ENCODE data around the gene MAPK13.

- no peak for TF ChIP-seq CTCF (tag by site-specific recombination; IDR thresholded peaks at IDR 0.05)
- TF ChIP-seq, protein P1, sequence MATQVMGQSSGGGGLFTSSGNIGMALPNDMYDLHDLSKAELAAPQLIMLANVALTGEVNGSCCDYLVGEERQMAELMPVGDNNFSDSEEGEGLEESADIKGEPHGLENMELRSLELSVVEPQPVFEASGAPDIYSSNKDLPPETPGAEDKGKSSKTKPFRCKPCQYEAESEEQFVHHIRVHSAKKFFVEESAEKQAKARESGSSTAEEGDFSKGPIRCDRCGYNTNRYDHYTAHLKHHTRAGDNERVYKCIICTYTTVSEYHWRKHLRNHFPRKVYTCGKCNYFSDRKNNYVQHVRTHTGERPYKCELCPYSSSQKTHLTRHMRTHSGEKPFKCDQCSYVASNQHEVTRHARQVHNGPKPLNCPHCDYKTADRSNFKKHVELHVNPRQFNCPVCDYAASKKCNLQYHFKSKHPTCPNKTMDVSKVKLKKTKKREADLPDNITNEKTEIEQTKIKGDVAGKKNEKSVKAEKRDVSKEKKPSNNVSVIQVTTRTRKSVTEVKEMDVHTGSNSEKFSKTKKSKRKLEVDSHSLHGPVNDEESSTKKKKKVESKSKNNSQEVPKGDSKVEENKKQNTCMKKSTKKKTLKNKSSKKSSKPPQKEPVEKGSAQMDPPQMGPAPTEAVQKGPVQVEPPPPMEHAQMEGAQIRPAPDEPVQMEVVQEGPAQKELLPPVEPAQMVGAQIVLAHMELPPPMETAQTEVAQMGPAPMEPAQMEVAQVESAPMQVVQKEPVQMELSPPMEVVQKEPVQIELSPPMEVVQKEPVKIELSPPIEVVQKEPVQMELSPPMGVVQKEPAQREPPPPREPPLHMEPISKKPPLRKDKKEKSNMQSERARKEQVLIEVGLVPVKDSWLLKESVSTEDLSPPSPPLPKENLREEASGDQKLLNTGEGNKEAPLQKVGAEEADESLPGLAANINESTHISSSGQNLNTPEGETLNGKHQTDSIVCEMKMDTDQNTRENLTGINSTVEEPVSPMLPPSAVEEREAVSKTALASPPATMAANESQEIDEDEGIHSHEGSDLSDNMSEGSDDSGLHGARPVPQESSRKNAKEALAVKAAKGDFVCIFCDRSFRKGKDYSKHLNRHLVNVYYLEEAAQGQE (tag by site-specific recombination; IDR thresholded peaks at IDR 0.05) = no peak
- TF ChIP-seq ZNF138 (tag by site-specific recombination; IDR thresholded peaks at IDR 0.05; ENCODE audit: borderline replicate concordance) = no peak
- TF ChIP-seq ZFP41 (tag by site-specific recombination; IDR thresholded peaks at IDR 0.05; ENCODE audit: borderline replicate concordance) = no peak
- no peak for TF ChIP-seq ZSCAN23 (tag by site-specific recombination; IDR thresholded peaks at IDR 0.05)
- TF ChIP-seq REPIN1 (tag by site-specific recombination; IDR thresholded peaks at IDR 0.05; ENCODE audit: low read depth) = no peak
- TF ChIP-seq ZNF114 (tag by site-specific recombination; IDR thresholded peaks at IDR 0.05) = no peak
- no peak for TF ChIP-seq MEIS1 (CRISPR knock-in tag; IDR thresholded peaks at IDR 0.05; ENCODE audit: borderline replicate concordance)
- TF ChIP-seq, protein P2, sequence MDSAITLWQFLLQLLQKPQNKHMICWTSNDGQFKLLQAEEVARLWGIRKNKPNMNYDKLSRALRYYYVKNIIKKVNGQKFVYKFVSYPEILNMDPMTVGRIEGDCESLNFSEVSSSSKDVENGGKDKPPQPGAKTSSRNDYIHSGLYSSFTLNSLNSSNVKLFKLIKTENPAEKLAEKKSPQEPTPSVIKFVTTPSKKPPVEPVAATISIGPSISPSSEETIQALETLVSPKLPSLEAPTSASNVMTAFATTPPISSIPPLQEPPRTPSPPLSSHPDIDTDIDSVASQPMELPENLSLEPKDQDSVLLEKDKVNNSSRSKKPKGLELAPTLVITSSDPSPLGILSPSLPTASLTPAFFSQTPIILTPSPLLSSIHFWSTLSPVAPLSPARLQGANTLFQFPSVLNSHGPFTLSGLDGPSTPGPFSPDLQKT (IDR thresholded peaks at IDR 0.05; ENCODE audit: borderline replicate concordance, low read depth, low read length) = no peak
- TF ChIP-seq ZNF274 (IDR thresholded peaks at IDR 0.05; ENCODE audit: low read length) = no peak
- no peak for TF ChIP-seq ZNF274 (tag by site-specific recombination; IDR thresholded peaks at IDR 0.05; ENCODE audit: borderline replicate concordance)
- TF ChIP-seq ZNF324 (tag by site-specific recombination; IDR thresholded peaks at IDR 0.05) = no peak
- TF ChIP-seq ZNF146 (tag by site-specific recombination; IDR thresholded peaks at IDR 0.05) = no peak
- no peak for TF ChIP-seq BCL11A (tag by site-specific recombination; IDR thresholded peaks at IDR 0.05; ENCODE audit: low read depth)
- TF ChIP-seq EGR2 (tag by site-specific recombination; IDR thresholded peaks at IDR 0.05; ENCODE audit: low read depth) = no peak
These were observed 5.4 kb upstream of the MAPK13 start for GRCh38 chr6:36124881-36125280.

Data from HEK293 (cell line).